ENCODE measurements around the gene PANK4.

DNA sequence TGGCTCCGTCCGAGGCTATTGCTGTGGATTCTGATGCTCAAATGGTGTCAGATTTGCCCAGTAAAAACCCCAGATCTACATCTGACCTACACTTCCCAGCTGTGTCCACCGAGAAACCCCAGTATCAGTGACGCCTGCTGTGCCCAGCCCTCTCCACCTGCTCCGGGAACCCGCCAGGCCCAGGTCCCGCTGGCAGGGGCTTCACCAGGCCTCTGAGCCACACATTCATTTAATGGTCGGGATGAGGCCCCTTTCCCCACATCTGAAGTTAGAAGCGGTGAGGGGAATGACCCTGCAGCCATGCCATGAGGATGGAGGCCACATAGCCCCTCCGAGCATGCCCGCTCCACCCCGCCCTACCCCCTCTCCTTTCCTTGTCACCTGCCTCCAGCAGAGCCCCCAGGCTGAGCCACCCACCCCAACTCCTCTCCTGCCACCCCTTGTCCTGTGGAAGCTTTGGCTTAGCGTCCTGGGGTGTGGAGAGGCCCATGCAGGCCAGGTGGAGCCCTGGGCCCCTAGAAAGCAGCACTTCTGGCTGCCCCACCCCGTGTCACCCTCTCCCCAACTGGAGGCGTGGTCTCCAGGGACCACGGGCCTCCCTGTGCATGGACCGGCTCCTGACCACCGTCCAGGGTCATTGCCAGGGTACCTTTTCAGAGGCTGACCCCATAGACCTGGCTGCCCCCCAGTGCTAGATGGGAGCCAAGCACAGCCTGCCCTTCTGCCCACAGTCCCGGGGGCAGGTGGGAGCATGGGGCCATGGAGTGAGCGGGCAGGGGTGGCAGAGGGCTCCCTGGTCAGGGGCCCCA, 37.8 kb upstream of the PANK4 start:
- TF ChIP-seq, protein P1, sequence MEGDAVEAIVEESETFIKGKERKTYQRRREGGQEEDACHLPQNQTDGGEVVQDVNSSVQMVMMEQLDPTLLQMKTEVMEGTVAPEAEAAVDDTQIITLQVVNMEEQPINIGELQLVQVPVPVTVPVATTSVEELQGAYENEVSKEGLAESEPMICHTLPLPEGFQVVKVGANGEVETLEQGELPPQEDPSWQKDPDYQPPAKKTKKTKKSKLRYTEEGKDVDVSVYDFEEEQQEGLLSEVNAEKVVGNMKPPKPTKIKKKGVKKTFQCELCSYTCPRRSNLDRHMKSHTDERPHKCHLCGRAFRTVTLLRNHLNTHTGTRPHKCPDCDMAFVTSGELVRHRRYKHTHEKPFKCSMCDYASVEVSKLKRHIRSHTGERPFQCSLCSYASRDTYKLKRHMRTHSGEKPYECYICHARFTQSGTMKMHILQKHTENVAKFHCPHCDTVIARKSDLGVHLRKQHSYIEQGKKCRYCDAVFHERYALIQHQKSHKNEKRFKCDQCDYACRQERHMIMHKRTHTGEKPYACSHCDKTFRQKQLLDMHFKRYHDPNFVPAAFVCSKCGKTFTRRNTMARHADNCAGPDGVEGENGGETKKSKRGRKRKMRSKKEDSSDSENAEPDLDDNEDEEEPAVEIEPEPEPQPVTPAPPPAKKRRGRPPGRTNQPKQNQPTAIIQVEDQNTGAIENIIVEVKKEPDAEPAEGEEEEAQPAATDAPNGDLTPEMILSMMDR (IDR thresholded peaks at IDR 0.05 in 2 of 3, conservative IDR thresholded peaks at IDR 0.05 in 1 of 3; ENCODE audit: insufficient read depth in 2 of 3, low read depth in 1 of 3, low read length in 3 of 3) = no peak
- TF ChIP-seq NFATC3 (IDR thresholded peaks at IDR 0.05) = no peak
- TF ChIP-seq MYNN (IDR thresholded peaks at IDR 0.05) = no peak
- TF ChIP-seq MYNN (CRISPR knock-in tag; IDR thresholded peaks at IDR 0.05) = no peak
- TF ChIP-seq, protein P2, sequence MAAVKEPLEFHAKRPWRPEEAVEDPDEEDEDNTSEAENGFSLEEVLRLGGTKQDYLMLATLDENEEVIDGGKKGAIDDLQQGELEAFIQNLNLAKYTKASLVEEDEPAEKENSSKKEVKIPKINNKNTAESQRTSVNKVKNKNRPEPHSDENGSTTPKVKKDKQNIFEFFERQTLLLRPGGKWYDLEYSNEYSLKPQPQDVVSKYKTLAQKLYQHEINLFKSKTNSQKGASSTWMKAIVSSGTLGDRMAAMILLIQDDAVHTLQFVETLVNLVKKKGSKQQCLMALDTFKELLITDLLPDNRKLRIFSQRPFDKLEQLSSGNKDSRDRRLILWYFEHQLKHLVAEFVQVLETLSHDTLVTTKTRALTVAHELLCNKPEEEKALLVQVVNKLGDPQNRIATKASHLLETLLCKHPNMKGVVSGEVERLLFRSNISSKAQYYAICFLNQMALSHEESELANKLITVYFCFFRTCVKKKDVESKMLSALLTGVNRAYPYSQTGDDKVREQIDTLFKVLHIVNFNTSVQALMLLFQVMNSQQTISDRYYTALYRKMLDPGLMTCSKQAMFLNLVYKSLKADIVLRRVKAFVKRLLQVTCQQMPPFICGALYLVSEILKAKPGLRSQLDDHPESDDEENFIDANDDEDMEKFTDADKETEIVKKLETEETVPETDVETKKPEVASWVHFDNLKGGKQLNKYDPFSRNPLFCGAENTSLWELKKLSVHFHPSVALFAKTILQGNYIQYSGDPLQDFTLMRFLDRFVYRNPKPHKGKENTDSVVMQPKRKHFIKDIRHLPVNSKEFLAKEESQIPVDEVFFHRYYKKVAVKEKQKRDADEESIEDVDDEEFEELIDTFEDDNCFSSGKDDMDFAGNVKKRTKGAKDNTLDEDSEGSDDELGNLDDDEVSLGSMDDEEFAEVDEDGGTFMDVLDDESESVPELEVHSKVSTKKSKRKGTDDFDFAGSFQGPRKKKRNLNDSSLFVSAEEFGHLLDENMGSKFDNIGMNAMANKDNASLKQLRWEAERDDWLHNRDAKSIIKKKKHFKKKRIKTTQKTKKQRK (IDR thresholded peaks at IDR 0.05; ENCODE audit: borderline replicate concordance, low read depth, low read length) = no peak
- TF ChIP-seq, protein P3, sequence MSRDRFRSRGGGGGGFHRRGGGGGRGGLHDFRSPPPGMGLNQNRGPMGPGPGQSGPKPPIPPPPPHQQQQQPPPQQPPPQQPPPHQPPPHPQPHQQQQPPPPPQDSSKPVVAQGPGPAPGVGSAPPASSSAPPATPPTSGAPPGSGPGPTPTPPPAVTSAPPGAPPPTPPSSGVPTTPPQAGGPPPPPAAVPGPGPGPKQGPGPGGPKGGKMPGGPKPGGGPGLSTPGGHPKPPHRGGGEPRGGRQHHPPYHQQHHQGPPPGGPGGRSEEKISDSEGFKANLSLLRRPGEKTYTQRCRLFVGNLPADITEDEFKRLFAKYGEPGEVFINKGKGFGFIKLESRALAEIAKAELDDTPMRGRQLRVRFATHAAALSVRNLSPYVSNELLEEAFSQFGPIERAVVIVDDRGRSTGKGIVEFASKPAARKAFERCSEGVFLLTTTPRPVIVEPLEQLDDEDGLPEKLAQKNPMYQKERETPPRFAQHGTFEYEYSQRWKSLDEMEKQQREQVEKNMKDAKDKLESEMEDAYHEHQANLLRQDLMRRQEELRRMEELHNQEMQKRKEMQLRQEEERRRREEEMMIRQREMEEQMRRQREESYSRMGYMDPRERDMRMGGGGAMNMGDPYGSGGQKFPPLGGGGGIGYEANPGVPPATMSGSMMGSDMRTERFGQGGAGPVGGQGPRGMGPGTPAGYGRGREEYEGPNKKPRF (IDR thresholded peaks at IDR 0.05; ENCODE audit: low read depth, low read length) = no peak
